Measurements from ENCODE around the gene DCAF11.
A peak's percentile ranks its signal among the peaks of the same experiment; 100 is the strongest.
"Not testable (repeated sequence)": the region's sequence is repeated elsewhere in the genome, so short reads cannot be mapped to it uniquely, and the experiment has no call there.

Gene DCAF11

GRCh38 chr14:24103451-24103850 lies 11.1 kb upstream of the DCAF11 start:
- DNase-seq (ENCODE audit: low read depth) = no peak
- TF ChIP-seq CTCF (IDR thresholded peaks at IDR 0.05; ENCODE audit: low read depth, low read length, missing control alignments) = no peak
- no peak overlapping the region for H3K4me3 ChIP-seq (ENCODE audit: low read depth, low read length)

GRCh38 chr14:24105609-24106239 lies 8.9 kb upstream of the DCAF11 start:
- not testable (repeated sequence) for DNase-seq (ENCODE audit: low read depth); H3K4me3 ChIP-seq (ENCODE audit: low read depth, low read length)

- H3K4me3 ChIP-seq (ENCODE audit: low read depth, low read length) = no peak overlapping the region
- DNase-seq (ENCODE audit: low read depth) = no peak
- TF ChIP-seq CTCF (IDR thresholded peaks at IDR 0.05; ENCODE audit: low read depth, low read length, missing control alignments) = no peak
These were observed 7.8 kb upstream of the DCAF11 start for GRCh38 chr14:24106672-24107271.

- TF ChIP-seq CTCF (IDR thresholded peaks at IDR 0.05; ENCODE audit: low read depth, low read length, missing control alignments) = no peak
- no peak for DNase-seq (ENCODE audit: low read depth)
- H3K4me3 ChIP-seq (ENCODE audit: low read depth, low read length) = no peak overlapping the region
These were observed 6.2 kb upstream of the DCAF11 start for GRCh38 chr14:24108336-24108874.

- no peak for TF ChIP-seq CTCF (IDR thresholded peaks at IDR 0.05; ENCODE audit: low read depth, low read length, missing control alignments)
- DNase-seq (ENCODE audit: low read depth) = no peak
These were observed 4.5 kb upstream of the DCAF11 start for GRCh38 chr14:24110060-24110459.

GRCh38 chr14:24110523-24110922 lies 4.1 kb upstream of the DCAF11 start:
- TF ChIP-seq CTCF (IDR thresholded peaks at IDR 0.05; ENCODE audit: low read depth, low read length, missing control alignments) = no peak
- DNase-seq (ENCODE audit: low read depth) = no peak
- no peak overlapping the region for H3K4me3 ChIP-seq (ENCODE audit: low read depth, low read length)

More at GRCh38 chr14:24110060-24110459, 4.5 kb upstream of the DCAF11 start:
- H3K4me3 ChIP-seq (ENCODE audit: low read depth, low read length) = no peak overlapping the region

- TF ChIP-seq CTCF (IDR thresholded peaks at IDR 0.05; ENCODE audit: low read depth, low read length, missing control alignments) = no peak
- H3K4me3 ChIP-seq (ENCODE audit: low read depth, low read length) = peak overlapping the region; percentile 75
- no peak for DNase-seq (ENCODE audit: low read depth)
These were observed 1.2 kb upstream of the DCAF11 start for GRCh38 chr14:24113379-24113800.
